ENCODE data around the gene TMPRSS5.

DNA sequence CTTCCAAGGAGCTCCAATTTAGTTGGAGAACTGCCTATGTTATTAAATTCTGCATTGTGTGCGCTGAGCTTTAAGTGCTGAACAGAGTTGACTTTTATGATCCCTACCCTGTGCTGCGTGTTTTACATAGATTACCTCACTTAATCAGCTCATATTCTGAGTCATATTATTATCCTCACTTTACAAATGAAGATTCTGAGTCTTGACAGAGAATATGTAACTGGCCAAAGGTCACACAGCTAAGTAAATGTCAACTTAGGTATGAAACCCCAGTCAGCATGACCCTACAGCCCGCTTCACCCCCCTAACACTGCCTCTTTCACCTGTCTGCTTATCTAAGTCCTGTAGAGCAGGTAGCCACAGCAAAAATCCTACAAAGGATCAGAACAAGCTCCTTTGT, 19.8 kb upstream of the TMPRSS5 start:
- no peak for TF ChIP-seq EP300 (IDR thresholded peaks at IDR 0.05; ENCODE audit: borderline replicate concordance)
- TF ChIP-seq TAF1 (IDR thresholded peaks at IDR 0.05; ENCODE audit: low read depth): no peak
- TF ChIP-seq, protein P1, sequence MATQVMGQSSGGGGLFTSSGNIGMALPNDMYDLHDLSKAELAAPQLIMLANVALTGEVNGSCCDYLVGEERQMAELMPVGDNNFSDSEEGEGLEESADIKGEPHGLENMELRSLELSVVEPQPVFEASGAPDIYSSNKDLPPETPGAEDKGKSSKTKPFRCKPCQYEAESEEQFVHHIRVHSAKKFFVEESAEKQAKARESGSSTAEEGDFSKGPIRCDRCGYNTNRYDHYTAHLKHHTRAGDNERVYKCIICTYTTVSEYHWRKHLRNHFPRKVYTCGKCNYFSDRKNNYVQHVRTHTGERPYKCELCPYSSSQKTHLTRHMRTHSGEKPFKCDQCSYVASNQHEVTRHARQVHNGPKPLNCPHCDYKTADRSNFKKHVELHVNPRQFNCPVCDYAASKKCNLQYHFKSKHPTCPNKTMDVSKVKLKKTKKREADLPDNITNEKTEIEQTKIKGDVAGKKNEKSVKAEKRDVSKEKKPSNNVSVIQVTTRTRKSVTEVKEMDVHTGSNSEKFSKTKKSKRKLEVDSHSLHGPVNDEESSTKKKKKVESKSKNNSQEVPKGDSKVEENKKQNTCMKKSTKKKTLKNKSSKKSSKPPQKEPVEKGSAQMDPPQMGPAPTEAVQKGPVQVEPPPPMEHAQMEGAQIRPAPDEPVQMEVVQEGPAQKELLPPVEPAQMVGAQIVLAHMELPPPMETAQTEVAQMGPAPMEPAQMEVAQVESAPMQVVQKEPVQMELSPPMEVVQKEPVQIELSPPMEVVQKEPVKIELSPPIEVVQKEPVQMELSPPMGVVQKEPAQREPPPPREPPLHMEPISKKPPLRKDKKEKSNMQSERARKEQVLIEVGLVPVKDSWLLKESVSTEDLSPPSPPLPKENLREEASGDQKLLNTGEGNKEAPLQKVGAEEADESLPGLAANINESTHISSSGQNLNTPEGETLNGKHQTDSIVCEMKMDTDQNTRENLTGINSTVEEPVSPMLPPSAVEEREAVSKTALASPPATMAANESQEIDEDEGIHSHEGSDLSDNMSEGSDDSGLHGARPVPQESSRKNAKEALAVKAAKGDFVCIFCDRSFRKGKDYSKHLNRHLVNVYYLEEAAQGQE (IDR thresholded peaks at IDR 0.05; ENCODE audit: low read depth): no peak
- no peak for TF ChIP-seq NFIC (IDR thresholded peaks at IDR 0.05)
- TF ChIP-seq, protein P2, sequence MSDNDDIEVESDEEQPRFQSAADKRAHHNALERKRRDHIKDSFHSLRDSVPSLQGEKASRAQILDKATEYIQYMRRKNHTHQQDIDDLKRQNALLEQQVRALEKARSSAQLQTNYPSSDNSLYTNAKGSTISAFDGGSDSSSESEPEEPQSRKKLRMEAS (IDR thresholded peaks at IDR 0.05): no peak
- no peak for TF ChIP-seq YY1 (IDR thresholded peaks at IDR 0.05; ENCODE audit: low read depth)
- TF ChIP-seq TCF12 (IDR thresholded peaks at IDR 0.05; ENCODE audit: low read depth): no peak

Measured in Ishikawa (cell line).